Fibroblast of skin of left biceps (primary cell): ENCODE data around the gene WNK1.
A peak's percentile ranks its signal among the peaks of the same experiment; 100 is the strongest.
"Not testable (repeated sequence)": the region's sequence is repeated elsewhere in the genome, so short reads cannot be mapped to it uniquely, and the experiment has no call there.

Experiments used
- DNase-seq, 2 experiments: peaks; one replicate each; pipeline ENCODE4 v3.0.0-alpha.2; 2013; ENCODE audit warnings: low read depth in 2 of 2

Gene WNK1

DNA sequence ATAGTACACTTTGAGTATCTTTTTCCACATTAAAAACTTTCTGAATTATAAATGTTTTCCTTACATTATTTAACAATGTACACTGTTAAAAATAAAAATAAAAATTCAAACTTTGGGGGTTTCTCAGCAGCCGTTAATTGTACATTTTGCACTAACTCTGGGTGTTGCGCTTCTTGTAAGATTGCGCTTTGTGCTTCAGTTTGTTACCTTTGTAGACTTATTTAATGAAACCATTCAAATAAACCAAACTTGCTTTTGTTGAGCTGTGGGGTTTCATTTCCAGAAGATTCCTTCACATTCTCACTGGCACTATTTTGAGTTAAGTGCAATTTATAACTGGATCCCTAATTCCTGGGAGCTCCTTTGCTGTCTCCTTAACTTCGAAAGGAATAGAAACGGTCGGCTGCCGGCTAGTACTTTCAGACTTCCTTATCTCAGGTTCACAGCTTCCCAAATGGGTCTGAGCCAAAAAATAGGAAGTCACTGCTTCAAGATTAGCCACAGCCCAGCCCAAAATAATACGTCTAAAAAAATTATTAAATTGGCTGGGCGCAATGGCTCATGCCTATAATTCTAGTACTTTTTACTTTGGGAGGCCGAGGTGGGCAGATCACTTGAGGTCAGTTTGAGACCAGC, 158.9 kb downstream of the WNK1 start:
- DNase-seq = no peak

DNA sequence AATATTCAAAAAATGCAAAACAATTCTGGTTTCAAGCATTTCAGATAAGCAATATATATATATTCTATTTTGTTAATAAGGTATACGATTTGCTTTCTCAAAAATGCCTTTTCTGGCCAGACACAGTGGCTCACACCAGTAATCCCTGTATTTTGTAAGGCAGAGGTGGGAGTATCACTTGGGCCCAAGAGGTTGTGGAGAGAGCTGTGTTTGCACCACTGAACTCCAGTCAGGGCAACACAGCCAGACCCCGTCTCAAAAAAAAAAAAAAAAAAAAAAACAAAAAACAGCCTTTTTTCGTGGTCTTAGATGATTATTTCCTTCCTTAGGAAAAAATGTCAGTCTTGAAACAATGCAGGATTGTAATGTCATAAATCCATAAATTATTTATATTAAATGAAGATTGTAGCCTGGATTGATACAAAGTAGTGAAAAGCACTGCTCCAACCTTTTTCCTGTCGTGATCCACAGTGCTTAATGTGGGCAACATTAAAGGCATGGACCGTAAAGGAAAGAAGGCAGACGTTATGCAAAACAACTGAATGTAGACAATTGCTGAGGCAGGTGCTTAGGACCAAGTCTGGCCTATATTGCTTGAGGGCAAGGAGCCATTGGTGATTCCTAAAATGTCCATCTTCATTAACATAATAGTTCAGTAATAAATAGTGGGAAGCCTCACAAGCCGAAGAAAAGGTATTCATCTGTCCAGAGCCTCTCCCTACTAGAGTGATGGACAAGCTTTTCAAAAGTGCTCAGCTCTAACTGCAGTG, 160.3 kb downstream of the WNK1 start:
- DNase-seq = no peak

GRCh38 chr12:913919-914698, 161.7 kb downstream of the WNK1 start:
- DNase-seq = peak in 1 of 2 experiments; percentile 6

GRCh38 chr12:915090-915489, 162.7 kb downstream of the WNK1 start:
- DNase-seq = no peak

GRCh38 chr12:916240-916639, 163.9 kb downstream of the WNK1 start:
- DNase-seq = no peak

DNA sequence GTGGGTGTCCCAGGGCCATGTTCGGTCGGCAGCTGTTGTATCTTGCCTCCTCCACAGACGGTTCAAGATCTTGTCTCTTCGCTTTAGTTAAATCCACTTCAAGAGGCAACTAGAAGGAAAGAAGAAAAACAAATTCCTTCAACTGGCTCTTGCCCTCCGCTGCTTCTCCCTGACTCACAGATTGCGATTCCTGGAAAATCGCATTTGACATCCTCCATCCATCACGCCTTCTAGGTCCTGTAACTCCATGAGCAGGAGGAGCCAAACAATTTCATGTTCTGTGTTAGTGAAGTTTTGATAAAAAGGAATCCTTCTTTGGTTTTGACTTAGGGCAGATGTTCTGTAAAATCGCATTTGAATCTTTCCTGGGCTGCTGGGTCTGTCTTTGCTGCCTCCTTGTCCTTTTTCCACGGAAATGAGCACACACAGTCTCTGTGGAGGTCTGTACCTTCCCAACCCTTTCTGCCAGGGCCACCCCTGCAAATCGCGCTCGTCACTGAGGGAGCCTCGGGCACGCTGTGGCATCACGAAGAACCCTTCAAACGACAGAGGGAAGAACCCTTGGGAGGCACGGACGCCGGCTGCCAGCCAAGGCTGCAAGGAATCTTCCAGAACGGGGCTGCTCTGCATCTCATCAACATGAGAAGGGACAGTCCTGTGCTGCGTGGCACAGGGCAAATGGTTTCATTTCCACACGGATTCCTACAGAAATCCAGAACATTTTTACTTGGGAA, 164.5 kb downstream of the WNK1 start:
- DNase-seq = no peak

- no peak for DNase-seq
These were observed 168.3 kb downstream of the WNK1 start for GRCh38 chr12:920676-921075.

GRCh38 chr12:922285-922684, 169.9 kb downstream of the WNK1 start:
- no peak for DNase-seq

DNA sequence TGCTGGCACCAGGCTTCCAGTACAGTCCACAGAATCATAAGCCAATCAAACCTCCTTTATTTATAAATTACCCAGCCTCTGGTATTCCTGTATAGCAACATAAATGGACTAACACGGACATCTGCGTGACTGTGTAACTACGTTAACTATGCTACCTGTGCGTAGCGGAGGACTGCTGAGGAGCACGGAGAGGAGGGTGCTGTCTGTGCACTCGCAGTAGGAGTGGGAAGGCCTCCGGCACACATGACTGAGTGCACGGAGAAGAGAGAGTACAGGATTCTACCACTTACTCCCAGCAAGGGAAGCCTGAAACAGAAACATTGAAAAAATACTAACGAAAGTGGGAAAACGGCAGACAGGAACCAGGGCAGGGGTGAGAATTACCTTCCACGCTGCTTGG, 174.3 kb downstream of the WNK1 start:
- no peak for DNase-seq

DNA sequence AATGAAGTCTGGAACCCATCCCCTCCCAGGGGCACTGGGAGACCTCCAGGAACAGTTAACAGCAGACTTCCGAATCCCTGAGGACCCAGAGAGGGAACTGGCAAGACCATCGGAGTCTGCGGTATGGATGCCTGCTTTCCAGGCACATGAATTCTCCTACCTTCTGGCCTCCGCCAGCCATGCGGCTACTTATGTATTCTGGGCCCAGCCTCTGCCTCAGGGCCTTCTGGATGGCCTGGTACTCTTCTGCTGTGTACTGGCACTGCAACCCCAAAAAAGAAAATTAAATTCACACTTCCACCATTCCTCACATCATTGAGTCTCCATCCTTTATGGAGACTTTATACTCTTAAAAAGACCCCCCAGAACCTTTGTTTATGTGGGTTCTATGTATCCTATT, 178.7 kb downstream of the WNK1 start:
- no peak for DNase-seq

DNA sequence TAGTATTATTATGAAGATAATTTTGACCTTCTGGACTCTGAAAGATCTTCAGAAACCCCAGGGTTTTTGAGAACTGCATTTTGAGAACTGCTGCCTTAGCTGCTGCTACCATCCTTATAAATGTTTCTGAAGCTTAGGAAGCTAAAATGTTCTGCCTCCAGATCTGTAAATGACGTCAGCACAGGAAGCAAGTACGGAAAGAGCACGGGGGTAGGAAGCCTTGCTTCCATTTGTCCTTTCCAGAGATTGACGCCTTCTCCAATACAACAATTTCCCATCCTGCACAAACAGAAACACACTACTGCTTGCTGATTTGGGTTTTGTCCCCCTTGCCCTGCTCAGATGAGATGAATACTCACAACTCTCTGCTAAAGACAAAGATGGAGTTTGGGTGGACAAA, 179.2 kb downstream of the WNK1 start:
- no peak for DNase-seq

DNA sequence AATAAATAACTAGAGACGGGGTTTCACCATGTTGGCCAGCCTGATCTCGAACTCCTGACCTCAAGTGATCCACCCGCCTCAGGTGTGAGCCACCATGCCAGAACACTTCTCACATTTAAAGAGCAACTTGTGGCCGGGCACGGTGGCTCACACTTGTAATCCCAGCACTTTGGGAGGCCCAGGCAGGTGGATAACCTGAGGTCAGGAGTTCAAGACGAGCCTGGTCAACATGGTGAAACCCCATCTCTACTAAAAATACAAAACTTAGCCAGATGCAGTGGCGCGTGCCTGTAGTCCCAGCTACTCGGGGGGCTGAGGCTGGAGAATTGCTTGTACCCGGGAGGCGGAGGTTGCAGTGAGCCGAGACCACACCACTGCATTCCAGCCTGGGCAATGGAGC, 183.5 kb downstream of the WNK1 start:
- DNase-seq = not testable (repeated sequence)

- DNase-seq = no peak
These were observed 184.3 kb downstream of the WNK1 start for GRCh38 chr12:936377-937345.

DNA sequence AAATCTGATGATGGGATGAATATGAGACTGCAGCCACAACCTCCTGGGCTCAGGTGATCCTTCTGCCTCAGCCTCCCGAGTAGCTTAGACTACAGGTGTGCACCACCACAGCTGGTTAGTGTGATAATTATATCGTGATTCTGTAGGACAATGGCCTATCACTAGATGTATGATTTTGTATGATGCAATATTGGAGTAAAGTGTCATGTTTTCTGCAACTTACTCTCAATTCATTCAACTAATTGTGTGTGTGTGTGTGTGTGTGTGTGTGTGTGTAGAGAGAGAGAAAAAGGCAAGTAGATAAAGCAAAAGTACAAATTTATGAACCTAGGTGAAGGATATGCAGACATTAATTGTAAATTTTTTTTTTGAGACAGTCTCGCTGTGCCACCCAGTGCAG, 186.4 kb downstream of the WNK1 start:
- no peak for DNase-seq

DNA sequence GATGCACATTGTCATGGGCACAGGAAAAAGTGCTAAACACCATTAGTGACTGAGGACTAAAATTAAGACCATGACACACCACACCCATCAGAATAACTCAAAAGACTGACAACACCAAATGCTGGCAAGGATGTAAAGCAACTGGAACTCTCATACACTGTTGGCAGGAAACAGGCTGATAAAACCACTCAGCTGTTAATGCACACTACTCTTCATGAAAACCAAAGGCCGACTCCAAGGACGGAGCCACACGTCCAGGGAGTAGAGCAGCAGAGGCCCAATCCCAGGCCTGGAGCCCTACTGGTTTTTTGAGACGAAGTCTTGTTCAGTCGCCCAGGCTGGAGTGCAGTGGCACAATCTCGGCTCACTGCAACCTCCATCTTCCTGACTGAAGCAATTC, 190.7 kb downstream of the WNK1 start:
- DNase-seq = no peak

DNA sequence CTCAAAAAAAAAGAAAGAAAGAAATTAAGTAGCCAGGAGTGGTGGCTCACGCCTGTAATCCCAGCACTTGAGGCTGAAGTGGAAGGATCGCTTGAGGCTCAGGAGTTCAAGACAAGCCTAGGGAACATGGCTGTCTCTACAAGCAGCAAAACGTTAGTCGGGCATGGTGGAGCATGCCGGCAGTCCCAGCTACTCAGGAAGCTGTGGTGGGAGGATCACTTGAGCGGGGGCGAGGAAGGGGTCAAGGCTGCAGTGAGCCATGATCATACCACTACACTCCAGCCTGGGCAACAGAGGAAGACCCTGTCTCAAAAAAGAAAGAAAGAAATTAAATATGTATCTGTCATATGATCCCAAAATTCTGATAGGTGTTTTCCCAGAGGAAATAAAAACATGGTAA, 191.8 kb downstream of the WNK1 start:
- DNase-seq = no peak

DNA sequence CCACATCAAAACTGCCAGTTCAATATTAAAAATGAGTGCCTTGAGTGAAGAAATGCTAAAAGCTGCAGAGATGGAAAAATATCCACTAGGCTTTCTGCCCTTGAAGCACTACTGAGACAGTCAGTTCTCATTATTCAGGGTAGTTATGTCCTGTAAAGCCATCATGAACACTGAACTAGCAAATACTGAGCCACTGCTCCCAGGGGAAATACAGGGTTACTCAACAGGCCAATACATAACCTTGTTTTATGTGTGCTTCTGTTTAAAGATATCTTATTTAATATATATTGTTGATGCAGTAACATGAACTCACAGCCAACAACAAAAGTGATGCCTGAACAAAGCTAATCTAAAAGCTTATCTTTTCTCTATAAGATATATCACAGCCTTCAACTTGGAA, 193.8 kb downstream of the WNK1 start:
- no peak for DNase-seq

DNA sequence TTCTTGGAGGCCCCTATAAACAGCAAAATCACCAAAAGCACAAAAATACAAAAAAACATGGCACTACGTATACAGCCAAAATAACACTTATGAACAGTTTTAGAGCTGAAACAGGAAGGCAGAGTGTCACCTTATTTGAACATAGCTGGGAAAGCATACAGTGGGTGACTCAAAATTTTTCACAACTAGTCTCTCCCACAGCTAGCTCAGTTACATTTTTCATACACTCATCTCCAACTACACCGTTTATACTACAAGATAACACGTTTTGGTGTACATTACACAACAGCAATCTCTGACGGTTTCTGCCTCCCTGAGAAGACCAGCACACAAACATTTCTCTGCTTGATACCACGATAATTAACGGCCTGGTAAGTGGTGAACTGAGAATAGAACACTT, 194.3 kb downstream of the WNK1 start:
- DNase-seq = no peak

DNA sequence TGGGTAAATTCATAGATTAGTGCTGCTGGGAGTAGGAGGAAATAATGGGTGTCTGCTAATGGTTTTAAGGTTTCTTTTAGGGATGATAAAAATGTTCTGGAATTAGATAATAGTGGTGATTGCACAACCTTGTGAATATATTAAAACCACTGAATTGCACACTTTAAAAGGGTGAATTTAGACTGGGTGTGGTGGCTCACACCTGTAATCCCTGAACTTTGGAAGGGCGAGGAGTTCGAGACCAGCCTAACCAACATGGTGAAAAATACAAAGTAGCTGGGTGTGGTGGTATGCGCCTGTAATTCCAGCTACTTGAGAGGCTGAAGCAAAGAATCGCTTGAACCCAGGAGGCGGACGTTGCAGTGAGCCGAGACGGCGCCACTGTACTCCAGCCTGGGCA, 195.9 kb downstream of the WNK1 start:
- DNase-seq = no peak

DNA sequence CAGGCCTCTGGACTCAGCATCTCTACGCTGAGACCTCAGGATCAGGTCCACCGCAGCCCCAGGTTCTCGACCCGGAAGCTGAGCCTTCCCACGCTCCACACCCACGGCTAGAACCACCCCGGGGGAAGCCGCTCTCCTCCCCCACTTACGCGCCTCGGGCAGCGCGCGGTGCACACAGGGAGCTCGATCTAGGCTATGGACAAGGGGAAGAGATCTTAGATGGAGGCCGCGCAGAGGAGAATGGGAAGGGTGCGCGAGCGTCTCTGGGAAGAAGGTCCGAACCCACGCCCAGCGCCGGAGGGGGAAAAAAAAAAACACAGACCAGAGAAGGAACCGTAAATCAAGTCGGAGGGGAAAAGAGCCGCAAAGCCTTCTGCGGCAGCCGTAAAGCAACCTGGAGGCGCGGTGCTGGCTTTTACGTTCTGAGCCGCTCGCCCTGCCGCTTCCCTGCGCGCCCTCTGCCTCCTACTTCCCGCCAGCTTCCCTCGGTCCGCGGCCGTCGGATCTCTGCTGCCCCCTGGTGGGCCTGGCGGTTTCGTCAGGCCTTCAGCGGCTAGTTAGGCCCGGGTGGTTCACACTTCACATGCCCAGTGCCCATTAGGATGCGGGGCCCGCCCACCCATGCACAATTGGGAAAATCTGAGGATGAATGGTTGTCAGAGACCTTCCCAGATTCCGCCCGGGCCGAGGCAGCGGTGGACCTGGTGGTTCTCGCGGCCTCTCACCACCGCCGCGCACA, 197.2 kb downstream of the WNK1 start, which contains the start of gene RAD52:
TSS of gene RAD52 (minus strand) at position 242 of the 739 bp plus-strand sequence. CDS start 16,636 bp downstream, outside the sequence.
- DNase-seq = peak; percentile 98
